ENCODE results near the gene MINDY4.

The MINDY4 gene

DNA sequence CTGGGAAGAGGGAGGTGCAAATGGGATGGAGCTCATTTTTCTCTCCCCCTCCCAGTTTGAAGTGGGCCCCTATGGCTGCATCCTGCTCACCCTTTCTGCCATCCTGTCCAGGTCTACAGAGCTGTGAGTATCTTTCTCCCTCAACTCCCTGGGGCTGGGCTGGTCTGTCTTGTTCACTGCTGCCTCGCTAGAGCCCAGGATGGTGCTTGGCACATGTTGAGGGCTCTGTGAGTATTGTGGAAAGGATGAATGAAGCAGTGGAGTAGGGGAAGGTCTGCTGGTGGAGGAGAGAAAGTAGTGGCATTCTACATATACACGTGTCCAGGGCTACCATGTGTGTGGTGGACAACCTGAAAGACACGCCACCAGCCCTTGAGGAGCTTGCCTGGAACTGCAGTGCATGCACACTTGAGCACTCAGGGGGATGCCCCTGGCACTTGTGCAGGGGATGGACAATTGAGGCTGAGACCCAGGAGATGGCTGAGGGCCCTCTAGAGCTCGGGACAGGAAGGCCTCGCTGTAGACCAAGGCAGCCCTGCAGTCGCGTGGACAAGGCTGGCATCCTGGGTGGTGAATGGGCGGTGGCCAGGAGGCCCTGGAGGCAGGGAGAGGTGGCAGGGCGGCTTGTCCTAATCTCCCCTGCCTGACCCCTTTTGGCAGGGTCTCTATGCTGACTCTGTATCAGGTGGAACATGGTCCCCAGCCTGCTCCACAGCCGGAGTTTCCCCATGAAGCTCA lies 88.2 kb downstream of the MINDY4 start:
- no peak for DNase-seq

GRCh38 chr7:30859940-30860496 lies 88.8 kb downstream of the MINDY4 start:
- no peak for DNase-seq

DNA sequence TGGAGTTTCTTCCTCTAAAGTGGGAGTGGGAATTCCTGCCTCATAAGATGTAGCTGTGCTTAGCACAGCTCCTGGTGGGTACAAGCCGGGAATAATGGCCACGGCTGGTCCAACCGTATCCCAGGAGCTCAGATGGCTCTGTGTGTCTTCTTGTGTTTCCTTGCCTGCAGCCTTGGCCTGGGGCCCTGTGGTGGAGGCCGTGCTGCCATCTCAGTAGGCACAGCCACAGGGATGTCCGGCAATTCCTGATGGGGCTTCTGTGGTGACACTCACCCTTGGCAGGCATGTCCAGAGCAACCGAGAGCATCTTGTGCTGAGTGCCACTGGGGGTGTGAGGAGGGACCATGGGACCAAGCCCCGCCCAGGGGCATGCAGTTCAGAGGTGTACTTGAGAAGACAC lies 90.4 kb downstream of the MINDY4 start:
- no peak for DNase-seq

- no peak for DNase-seq
Measured at GRCh38 chr7:30862995-30863705, 91.9 kb downstream of the MINDY4 start.

DNA sequence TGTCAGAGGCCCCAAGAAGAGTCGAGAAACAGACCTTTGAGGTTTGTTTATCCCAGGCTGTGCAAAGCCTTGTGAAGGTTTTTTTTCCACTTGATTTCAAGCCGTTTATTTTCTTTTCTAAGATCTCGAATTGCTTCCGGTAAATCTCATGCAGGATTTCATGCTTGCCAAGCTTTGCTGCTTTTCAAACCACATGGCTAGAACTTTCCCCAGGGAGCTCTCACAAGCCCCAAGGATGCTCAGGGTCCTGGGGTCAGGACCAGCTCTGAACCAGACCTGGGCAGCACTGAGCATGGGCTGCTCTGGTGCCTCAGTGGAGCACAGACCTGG lies 92.5 kb downstream of the MINDY4 start:
- no peak for DNase-seq

GRCh38 chr7:30864101-30864500 lies 92.9 kb downstream of the MINDY4 start:
- no peak for DNase-seq

GRCh38 chr7:30865076-30865475 lies 93.9 kb downstream of the MINDY4 start:
- no peak for DNase-seq

DNA sequence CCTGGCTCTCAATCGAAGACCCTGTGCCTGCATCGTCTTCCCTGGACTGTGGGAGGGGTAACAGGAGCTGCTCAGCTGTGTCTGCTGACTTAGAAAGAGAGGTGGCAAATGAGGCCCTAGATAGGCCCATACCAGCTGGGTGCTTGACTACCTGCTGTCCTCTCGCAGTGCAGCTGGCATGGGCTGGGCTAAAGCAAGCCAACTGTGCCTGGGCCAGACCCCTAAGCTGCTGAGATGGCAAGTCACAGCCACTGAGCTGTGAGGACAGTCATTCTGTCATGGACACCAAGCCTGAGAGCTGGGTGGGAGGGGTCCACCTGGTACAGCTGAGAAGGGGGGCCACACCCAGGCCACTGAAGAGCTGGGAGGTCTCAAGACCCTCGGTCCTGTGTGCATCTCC lies 94.6 kb downstream of the MINDY4 start:
- DNase-seq = no peak

DNA sequence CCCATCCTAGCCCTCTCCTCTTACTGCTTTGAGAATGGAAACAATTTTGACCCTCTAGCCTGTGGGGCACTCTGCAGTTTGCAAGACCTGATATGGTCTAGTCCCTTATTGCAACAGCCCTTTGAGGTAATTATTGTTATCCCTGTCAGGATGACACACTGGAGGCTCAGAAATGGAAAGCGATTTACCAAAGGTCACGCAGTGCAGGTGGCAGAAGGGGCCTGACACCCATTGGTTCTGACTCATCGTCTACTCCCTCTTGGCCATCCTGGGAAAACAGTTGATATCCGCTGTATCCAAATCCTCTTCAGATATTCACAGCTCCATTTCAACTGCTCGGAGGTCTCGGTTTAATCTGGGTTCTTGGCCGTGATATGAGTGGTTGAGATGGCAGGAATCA lies 95.7 kb downstream of the MINDY4 start:
- no peak for DNase-seq

- no peak for DNase-seq
Measured at GRCh38 chr7:30867483-30867882, 96.3 kb downstream of the MINDY4 start.

- DNase-seq = peak; percentile 57
Measured at GRCh38 chr7:30869794-30870611, 98.8 kb downstream of the MINDY4 start.

DNA sequence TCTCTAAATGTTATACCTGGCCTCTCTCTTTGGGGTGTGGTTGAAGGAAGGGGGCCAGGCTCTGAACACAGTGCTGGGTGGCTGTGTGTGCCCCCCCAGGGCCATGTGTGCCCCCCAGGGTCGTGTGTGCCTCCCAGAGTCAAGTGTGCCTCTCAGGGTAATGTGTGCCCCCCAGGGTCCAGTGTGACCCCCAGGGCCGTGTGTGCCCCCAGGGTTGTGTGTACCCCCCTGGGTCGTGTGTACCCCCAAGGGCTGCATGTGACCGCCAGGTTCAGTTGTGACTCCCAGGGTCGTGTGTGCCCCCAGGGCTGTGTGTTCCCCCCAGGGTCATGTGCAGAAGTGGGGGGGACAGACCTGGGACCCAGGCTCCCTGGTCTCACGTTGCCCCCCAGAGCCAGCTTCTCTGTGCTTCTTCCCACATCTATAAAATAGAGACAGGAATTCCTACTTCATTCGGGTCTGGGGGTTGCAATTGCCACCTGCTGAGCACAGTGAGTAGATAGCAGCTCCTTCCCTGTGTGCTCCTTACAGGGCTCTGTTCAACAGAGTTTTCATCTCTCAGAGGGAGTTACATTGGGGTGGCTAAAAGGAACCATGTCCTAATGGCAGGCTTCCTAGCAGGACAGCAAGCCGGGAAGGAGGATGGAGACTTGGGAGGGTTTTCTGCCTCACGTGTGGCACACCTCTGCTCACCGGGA lies 99.8 kb downstream of the MINDY4 start:
- DNase-seq = no peak

DNA sequence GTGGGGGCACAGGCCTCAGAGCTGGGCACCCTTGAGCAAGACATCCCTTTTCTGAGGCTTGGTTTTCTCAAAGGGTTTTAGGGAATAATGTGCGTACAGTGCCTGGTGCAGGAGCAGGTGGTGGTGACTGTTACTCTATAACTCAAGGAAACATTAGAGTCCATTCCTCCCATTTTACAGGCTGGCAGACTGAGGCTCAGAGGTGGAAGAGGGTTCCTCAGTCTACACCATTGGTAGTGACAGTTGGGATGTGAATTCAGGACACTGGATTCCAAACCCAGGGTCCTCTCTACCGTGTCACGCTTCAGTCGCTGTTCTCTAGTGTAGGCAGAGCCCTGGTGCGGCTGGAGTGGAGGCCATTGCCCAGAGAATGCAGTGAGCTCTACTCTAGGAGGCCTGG lies 100.4 kb downstream of the MINDY4 start:
- DNase-seq = no peak

DNA sequence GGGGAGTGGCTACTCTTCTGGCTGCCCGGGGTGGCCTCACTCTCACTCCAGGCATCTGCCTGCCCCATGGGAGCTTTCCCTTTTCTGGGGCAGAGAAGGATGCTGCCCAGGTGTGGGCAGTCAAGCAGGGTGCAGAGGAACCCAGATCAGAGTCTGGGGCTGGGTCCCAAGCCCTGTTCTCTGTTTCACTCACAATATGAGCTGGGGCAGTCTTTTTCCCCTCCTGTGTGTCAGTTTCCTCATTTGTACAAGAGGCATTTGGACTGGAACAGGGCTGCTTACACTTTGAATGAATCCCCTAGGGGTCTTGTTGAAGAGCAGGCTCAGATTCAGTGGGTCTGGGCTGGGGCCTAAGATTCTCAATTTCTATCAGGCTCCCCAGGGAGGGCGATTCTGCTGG lies 102.0 kb downstream of the MINDY4 start:
- DNase-seq = no peak

GRCh38 chr7:30873656-30874055 lies 102.4 kb downstream of the MINDY4 start:
- no peak for DNase-seq

GRCh38 chr7:30874656-30875302 lies 103.6 kb downstream of the MINDY4 start:
- DNase-seq = no peak

DNA sequence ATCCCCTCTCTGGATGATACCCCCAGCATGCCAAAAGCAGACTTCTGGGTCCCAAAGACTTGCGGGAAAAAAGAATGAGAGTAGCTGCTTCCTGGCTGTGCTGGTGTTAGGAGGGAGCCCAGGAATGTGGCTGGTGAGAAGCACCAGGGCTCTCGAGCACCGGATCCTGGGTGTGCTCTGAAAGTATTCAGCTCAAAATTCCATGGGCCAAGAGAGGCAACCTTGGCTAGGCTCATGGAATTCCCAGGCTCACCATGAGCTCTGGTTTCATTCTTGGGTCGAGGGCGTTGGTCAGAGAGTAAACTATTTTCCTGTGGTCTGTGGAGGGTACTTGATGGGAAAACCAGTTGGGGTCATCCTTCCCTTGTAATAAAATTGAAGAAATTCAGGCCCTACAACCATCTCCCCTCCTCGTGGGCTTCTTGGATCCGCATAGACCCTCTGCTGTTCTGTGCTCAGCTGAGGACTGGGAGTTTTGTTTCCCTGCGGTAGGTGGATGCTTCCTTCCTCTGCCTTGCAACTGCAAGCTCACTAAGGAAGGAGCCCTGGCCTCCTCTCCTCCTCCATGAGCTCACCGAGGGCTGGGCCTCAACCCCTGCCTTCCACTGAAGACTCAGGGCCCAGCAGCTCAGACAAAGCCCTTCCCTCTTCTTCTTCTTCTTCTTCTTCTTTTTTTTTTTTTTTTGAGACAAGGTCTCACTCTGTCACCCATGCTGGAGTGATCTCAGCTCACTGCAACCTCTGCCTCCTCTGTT lies 106.0 kb downstream of the MINDY4 start:
- no peak for DNase-seq

GRCh38 chr7:30877993-30878392 lies 106.8 kb downstream of the MINDY4 start:
- DNase-seq = no peak

- DNase-seq = no peak
Measured at GRCh38 chr7:30879139-30880124, 108.2 kb downstream of the MINDY4 start.

DNA sequence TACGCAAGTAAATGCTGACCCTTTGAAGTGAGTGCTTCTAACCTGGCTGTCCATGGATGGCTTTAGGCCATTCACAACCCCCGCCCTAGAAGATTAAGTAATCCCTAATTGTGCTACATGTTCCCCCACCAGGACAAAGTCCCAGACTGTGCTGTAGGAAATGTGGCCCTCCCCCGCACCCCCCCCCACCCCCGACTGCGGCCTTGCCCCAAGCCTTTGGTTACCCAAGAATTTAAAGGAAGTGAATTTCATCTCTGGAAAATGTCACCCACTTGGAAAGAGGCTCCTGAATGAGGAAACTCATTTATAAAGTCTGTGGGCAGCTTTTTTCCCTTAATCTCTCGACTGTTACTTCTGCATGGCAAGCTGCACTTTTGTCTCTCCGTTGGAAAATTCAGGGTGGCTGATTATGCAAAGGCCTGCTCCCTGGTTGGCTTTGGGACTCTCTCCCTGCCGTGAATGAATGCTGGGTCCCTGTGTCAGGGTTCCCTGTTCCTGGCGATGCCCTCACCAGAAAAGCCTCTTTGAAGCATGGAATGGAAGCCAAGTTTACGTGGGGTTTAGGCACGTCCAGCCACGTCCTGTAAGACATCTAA lies 109.0 kb downstream of the MINDY4 start:
- DNase-seq = no peak
